ENCODE data around the gene ARID2. TPM values are rescaled to one million over a fixed set of nuclear protein-coding genes. Genes with fewer than 3 reads are reported as not detected.

ARID2 gene
- total and polyA plus RNA-seq, 10 of the 15 experiments (the other 5 are each of a cell fraction or from before 2014, with no cell fraction given) = 9.2 to 29.8 (median 20.3) TPM

DNA sequence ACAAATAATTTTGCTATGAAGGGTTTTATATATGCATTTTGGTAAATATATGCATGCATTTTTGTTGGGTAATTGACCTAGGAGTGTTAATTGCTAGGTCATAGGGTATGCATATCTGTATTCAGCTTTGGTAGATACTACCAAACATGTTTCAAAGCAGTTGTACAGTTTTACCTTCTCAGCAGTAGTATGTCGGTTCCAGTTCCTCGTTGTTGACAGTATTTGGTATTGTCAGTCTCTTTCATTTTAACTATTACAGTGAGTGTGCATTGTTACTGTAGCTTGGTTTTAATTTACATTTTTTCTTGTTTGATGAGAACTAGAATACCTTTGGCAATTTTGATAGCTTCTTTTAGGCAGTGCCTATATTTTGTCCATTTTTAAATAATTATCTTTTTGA lies 98.9 kb downstream of the ARID2 start:
- 32% methylated on average over 2 of the region's 2 CpGs for WGBS (ENCODE audit: insufficient coverage, insufficient replicate concordance, low lambda C conversion rate, missing lambda C conversion rate)
- H3K27ac ChIP-seq (ENCODE audit: control insufficient read depth, insufficient read depth) = no peak overlapping the region
- no TSS peak for BruUV-seq (replicated peaks)
- peaks cover 0 to 4% of the 10 kb centered on the region in 2 experiments; a peak in 1 of 4 replicates for H3K36me3 ChIP-seq (ENCODE audit: control insufficient read depth in 2 of 2, insufficient read depth in 2 of 2, low read length in 1 of 2)
- no peak overlapping the region for H3K4me2 ChIP-seq (ENCODE audit: control insufficient read depth, insufficient read depth)
- H3K4me3 ChIP-seq = no peak overlapping the region
- no peaks in the 10 kb centered on the region for H3K27me3 ChIP-seq (replicated peaks in 1 of 2; ENCODE audit: control insufficient read depth in 2 of 2, insufficient read depth in 2 of 2, low read length in 1 of 2)
- CTCF ChIA-PET = interaction anchor here (1.4 to 1.7 kb wide), 2 partner anchors 10 to 284 kb away, joined by 4 to 5 read pairs; no protein-coding TSS in a partner anchor
- in situ Hi-C loops (cut with MboI) (no loop called here), intact Hi-C loops (cut with micrococcal nuclease; ENCODE audit: unreplicated experiment) (no loop called here)
- no peaks in the 10 kb centered on the region for H3K79me2 ChIP-seq (ENCODE audit: control insufficient read depth, insufficient read depth, low read length)
- H3K4me1 ChIP-seq (ENCODE audit: control insufficient read depth, insufficient read depth, low read length) = peaks cover 9% of the 10 kb centered on the region
- TF ChIP-seq, protein P1, sequence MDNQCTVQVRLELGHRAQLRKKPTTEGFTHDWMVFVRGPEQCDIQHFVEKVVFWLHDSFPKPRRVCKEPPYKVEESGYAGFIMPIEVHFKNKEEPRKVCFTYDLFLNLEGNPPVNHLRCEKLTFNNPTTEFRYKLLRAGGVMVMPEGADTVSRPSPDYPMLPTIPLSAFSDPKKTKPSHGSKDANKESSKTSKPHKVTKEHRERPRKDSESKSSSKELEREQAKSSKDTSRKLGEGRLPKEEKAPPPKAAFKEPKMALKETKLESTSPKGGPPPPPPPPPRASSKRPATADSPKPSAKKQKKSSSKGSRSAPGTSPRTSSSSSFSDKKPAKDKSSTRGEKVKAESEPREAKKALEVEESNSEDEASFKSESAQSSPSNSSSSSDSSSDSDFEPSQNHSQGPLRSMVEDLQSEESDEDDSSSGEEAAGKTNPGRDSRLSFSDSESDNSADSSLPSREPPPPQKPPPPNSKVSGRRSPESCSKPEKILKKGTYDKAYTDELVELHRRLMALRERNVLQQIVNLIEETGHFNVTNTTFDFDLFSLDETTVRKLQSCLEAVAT (IDR thresholded peaks at IDR 0.05) = no peak
- no peak for TF ChIP-seq EZH2 (IDR thresholded peaks at IDR 0.05; ENCODE audit: borderline replicate concordance, control insufficient read depth, low read depth, low read length)
- TF ChIP-seq RAD51 (IDR thresholded peaks at IDR 0.05) = no peak
- TF ChIP-seq NBN (IDR thresholded peaks at IDR 0.05) = 0 out of 2 replicates have a peak, but pooled peaks have one; percentile 25
- TF ChIP-seq BMI1 (IDR thresholded peaks at IDR 0.05; ENCODE audit: borderline replicate concordance) = no peak
- TF ChIP-seq MTA2 (IDR thresholded peaks at IDR 0.05; ENCODE audit: low read depth) = 0 out of 2 replicates have a peak, but pooled peaks have one; percentile 5
- no peak for TF ChIP-seq ZSCAN29 (IDR thresholded peaks at IDR 0.05)
- TF ChIP-seq SPI1 (IDR thresholded peaks at IDR 0.05; ENCODE audit: borderline replicate concordance, insufficient read depth, low read depth, low read length) = peak; percentile 55; the same call in 1 of the 2 replicates
- no peaks in the 10 kb centered on the region; the same call in 1 of the 3 replicates for H3K9me3 ChIP-seq (replicated peaks; ENCODE audit: control insufficient read depth, insufficient read depth, low read length)
- RAD21 ChIA-PET (ENCODE audit: unreplicated experiment) = interaction anchor here (1.2 to 2.8 kb wide), 4 partner anchors 17 to 285 kb away, joined by 3 to 6 read pairs (median 4); no protein-coding TSS in a partner anchor
- peak; percentile 12 for DNase-seq (ENCODE audit: low read depth, low spot score)
- no peak overlapping the region for H3K9ac ChIP-seq (ENCODE audit: control insufficient read depth, insufficient read depth, low read length)
- peak; percentile 80 for FAIRE-seq
- POLR2A ChIA-PET = no interaction called here
- SMC1A ChIA-PET (ENCODE audit: uncharacterized antibody, unreplicated experiment) = interaction anchor here (0.9 to 1.6 kb wide), 3 partner anchors 11 to 14 kb away, joined by 3 to 4 read pairs (median 3); no protein-coding TSS in a partner anchor
- no peaks in the 10 kb centered on the region for H4K20me1 ChIP-seq (ENCODE audit: control insufficient read depth, insufficient read depth)
- peak; percentile 92 for ATAC-seq
- H2AFZ ChIP-seq (ENCODE audit: control insufficient read depth, low read depth, low read length) = no peak overlapping the region; the same call in 1 of the 2 replicates
